Trophoblast cell (in vitro differentiated cells and primary cell): Measurements from ENCODE around the gene ATP8A2.

Experiments used
- DNase-seq, 2 donors: peaks; one replicate each; pipeline ENCODE4 v3.0.0-alpha.2; 2016
- H2AFZ ChIP-seq: 2 replicates; pipeline ENCODE4 v1.6.1; 2013; ENCODE audit warnings: low read length, moderate library complexity, mild to moderate bottlenecking; ENCODE audit not compliant: insufficient read depth, poor library complexity
- H2AK5ac ChIP-seq: 2 replicates; pipeline ENCODE4 v1.6.1; 2013; ENCODE audit warnings: mild to moderate bottlenecking, low read length
- H2BK120ac ChIP-seq: 2 replicates; pipeline ENCODE4 v1.6.1; 2013; ENCODE audit warnings: low read length, mild to moderate bottlenecking, moderate library complexity; ENCODE audit not compliant: insufficient read depth, poor library complexity
- H2BK12ac ChIP-seq: 2 replicates; pipeline ENCODE4 v1.6.1; 2013; ENCODE audit warnings: mild to moderate bottlenecking, low read length, moderate library complexity
- H2BK5ac ChIP-seq: 2 replicates; pipeline ENCODE4 v1.6.1; 2013; ENCODE audit warnings: low read length, low read depth, moderate library complexity, mild to moderate bottlenecking; ENCODE audit not compliant: poor library complexity
- H3K14ac ChIP-seq: 2 replicates; pipeline ENCODE4 v1.6.1; 2013; ENCODE audit warnings: mild to moderate bottlenecking, low read length
- H3K18ac ChIP-seq: 2 replicates; pipeline ENCODE4 v1.6.1; 2013; ENCODE audit warnings: mild to moderate bottlenecking, low read length
- H3K23ac ChIP-seq: 2 replicates; pipeline ENCODE4 v1.6.1; 2013; ENCODE audit warnings: low read length
- H3K27ac ChIP-seq: 2 replicates; pipeline ENCODE4 v1.5.1; 2013; ENCODE audit warnings: low read depth, mild to moderate bottlenecking, inconsistent platforms, low read length, moderate library complexity
- H3K27me3 ChIP-seq: 2 replicates; pipeline ENCODE4 v1.6.1; 2013; ENCODE audit warnings: inconsistent platforms, mild to moderate bottlenecking, low read length, moderate library complexity; ENCODE audit not compliant: insufficient read depth
- H3K36me3 ChIP-seq, 2 experiments: 1 replicate in 1 of 2; 2 replicates in 1 of 2; pipeline ENCODE4 v1.6.1; 2013; ENCODE audit warnings: low read length in 2 of 2, mild to moderate bottlenecking in 2 of 2, moderate library complexity in 1 of 2; ENCODE audit not compliant: insufficient read depth in 2 of 2, control insufficient read depth in 1 of 2
- H3K4ac ChIP-seq: 2 replicates; pipeline ENCODE4 v1.6.1; 2013; ENCODE audit warnings: low read depth, mild to moderate bottlenecking, low read length, moderate library complexity
- H3K4me1 ChIP-seq, 2 experiments: 1 replicate in 1 of 2; 2 replicates in 1 of 2; pipeline ENCODE4 v1.6.1; 2013; ENCODE audit warnings: low read length in 2 of 2, mild to moderate bottlenecking in 2 of 2, moderate library complexity in 1 of 2; ENCODE audit not compliant: insufficient read depth in 2 of 2, control insufficient read depth in 1 of 2
- H3K4me2 ChIP-seq: 2 replicates; pipeline ENCODE4 v1.6.1; 2013; ENCODE audit warnings: inconsistent platforms, mild to moderate bottlenecking, low read length, moderate library complexity
- H3K4me3 ChIP-seq: 2 replicates; pipeline ENCODE4 v1.5.1; 2013; ENCODE audit warnings: mild to moderate bottlenecking, low read depth, low read length, inconsistent platforms
- H3K79me1 ChIP-seq: one replicate; pipeline ENCODE4 v1.6.1; 2013; ENCODE audit warnings: low read length
- H3K79me2 ChIP-seq: 2 replicates; pipeline ENCODE4 v1.6.1; 2013; ENCODE audit warnings: low read length, mild to moderate bottlenecking; ENCODE audit not compliant: control insufficient read depth, insufficient read depth, poor library complexity
- H3K9ac ChIP-seq: 2 replicates; pipeline ENCODE4 v1.6.1; 2013; ENCODE audit warnings: mild to moderate bottlenecking, low read length
- H3K9me3 ChIP-seq: 2 replicates; pipeline ENCODE4 v1.6.1; 2013; ENCODE audit warnings: low read depth, mild to moderate bottlenecking, control low read depth, inconsistent platforms, low read length; ENCODE audit not compliant: insufficient read depth
- H4K12ac ChIP-seq: 2 replicates; pipeline ENCODE4 v1.6.1; 2013; ENCODE audit warnings: low read depth, mild to moderate bottlenecking, low read length, moderate library complexity
- H4K8ac ChIP-seq: 2 replicates; pipeline ENCODE4 v1.6.1; 2013; ENCODE audit warnings: low read depth, mild to moderate bottlenecking, low read length, moderate library complexity
- H4K91ac ChIP-seq: one replicate; pipeline ENCODE4 v1.6.1; 2013; ENCODE audit warnings: low read depth, mild to moderate bottlenecking, low read length, moderate library complexity
- WGBS: extraction: QIAGEN DNeasy Blood & Tissue Kit; methylation state at CpG from one replicate; pipeline ENCODE4 v1.1.7; 2013; ENCODE audit warnings: missing lambda C conversion rate; ENCODE audit not compliant: insufficient read length, insufficient coverage; ENCODE audit errors: extremely low coverage; 5-methylcytosine and 5-hydroxymethylcytosine counted together

The ATP8A2 gene

GRCh38 chr13:25766991-25767390 lies 395.2 kb downstream of the ATP8A2 start:
- Histone ChIP-seq H3K79me1 (no peaks in the 10 kb centered on the region), H3K4me2 (no peak overlapping the region), H3K27me3 (no peaks in the 10 kb centered on the region), H3K9me3 (no peaks in the 10 kb centered on the region), H2AFZ (no peak overlapping the region), H2BK12ac (no peak overlapping the region), H2BK120ac (no peak overlapping the region), H3K4me3 (no peak overlapping the region), H3K4me1 (peaks cover 3 to 4% of the 10 kb centered on the region in 2 experiments), H3K36me3 (no peaks in the 10 kb centered on the region), H4K91ac (no peak overlapping the region), H3K4ac (no peak overlapping the region), H4K8ac (no peak overlapping the region), H3K79me2 (peaks cover 2% of the 10 kb centered on the region), H4K12ac (no peak overlapping the region), H3K18ac (no peak overlapping the region), H3K23ac (no peak overlapping the region), H2AK5ac (no peak overlapping the region), H3K9ac (no peak overlapping the region), H3K27ac (no peak overlapping the region), H3K14ac (no peak overlapping the region), H2BK5ac (no peak overlapping the region)
- DNase-seq: no peak
- no CpG with 5 or more reads among the region's 1 CpG for WGBS

- WGBS: no CpG with 5 or more reads among the region's 4 CpGs
- Histone ChIP-seq H3K4me1 (peaks cover 3 to 4% of the 10 kb centered on the region in 2 experiments), H3K79me1 (no peaks in the 10 kb centered on the region), H4K12ac (no peak overlapping the region), H2AK5ac (no peak overlapping the region), H2BK5ac (no peak overlapping the region), H3K4me2 (no peak overlapping the region), H3K9ac (no peak overlapping the region), H2AFZ (no peak overlapping the region), H3K18ac (no peak overlapping the region), H3K79me2 (peaks cover 2% of the 10 kb centered on the region), H3K27ac (no peak overlapping the region), H2BK12ac (no peak overlapping the region), H3K9me3 (no peaks in the 10 kb centered on the region), H3K14ac (no peak overlapping the region), H3K4me3 (no peak overlapping the region), H4K91ac (no peak overlapping the region), H3K27me3 (no peaks in the 10 kb centered on the region), H2BK120ac (no peak overlapping the region), H3K23ac (no peak overlapping the region), H3K4ac (no peak overlapping the region), H3K36me3 (no peaks in the 10 kb centered on the region), H4K8ac (no peak overlapping the region)
- no peak for DNase-seq
These were observed 396.6 kb downstream of the ATP8A2 start for GRCh38 chr13:25768376-25768775.

- no peak overlapping the region for H2AK5ac ChIP-seq
- peaks cover 3 to 4% of the 10 kb centered on the region in 2 experiments for H3K4me1 ChIP-seq
- H3K27ac ChIP-seq: no peak overlapping the region
- no peaks in the 10 kb centered on the region for H3K27me3 ChIP-seq
- no peaks in the 10 kb centered on the region for H3K9me3 ChIP-seq
- no peak for DNase-seq
- no peaks in the 10 kb centered on the region for H3K36me3 ChIP-seq
- H2BK5ac ChIP-seq: no peak overlapping the region
- no peak overlapping the region for H3K4ac ChIP-seq
- no peak overlapping the region for H4K91ac ChIP-seq
- H3K79me1 ChIP-seq: no peaks in the 10 kb centered on the region
- no peak overlapping the region for H3K4me3 ChIP-seq
- no peak overlapping the region for H3K23ac ChIP-seq
- no peak overlapping the region for H3K14ac ChIP-seq
- no peak overlapping the region for H2AFZ ChIP-seq
- WGBS: no CpG with 5 or more reads among the region's 13 CpGs
- H3K9ac ChIP-seq: no peak overlapping the region
- H4K8ac ChIP-seq: no peak overlapping the region
- H4K12ac ChIP-seq: no peak overlapping the region
- no peak overlapping the region for H2BK120ac ChIP-seq
- H3K79me2 ChIP-seq: peaks cover 2% of the 10 kb centered on the region
- H2BK12ac ChIP-seq: no peak overlapping the region
- H3K4me2 ChIP-seq: no peak overlapping the region
- no peak overlapping the region for H3K18ac ChIP-seq
These were observed 397.1 kb downstream of the ATP8A2 start for GRCh38 chr13:25768838-25769237.

GRCh38 chr13:25770601-25771000 lies 398.8 kb downstream of the ATP8A2 start:
- H3K79me2 ChIP-seq: peaks cover 2% of the 10 kb centered on the region
- WGBS: no CpG with 5 or more reads among the region's 7 CpGs
- no peak overlapping the region for H3K27ac ChIP-seq
- H2BK12ac ChIP-seq: no peak overlapping the region
- no peaks in the 10 kb centered on the region for H3K79me1 ChIP-seq
- no peak overlapping the region for H2BK5ac ChIP-seq
- no peak overlapping the region for H2AK5ac ChIP-seq
- no peak overlapping the region for H3K9ac ChIP-seq
- no peaks in the 10 kb centered on the region for H3K27me3 ChIP-seq
- no peak overlapping the region for H2BK120ac ChIP-seq
- H4K8ac ChIP-seq: no peak overlapping the region
- no peak overlapping the region for H3K4me3 ChIP-seq
- no peak overlapping the region for H3K18ac ChIP-seq
- peak; percentile 40 to 49 for DNase-seq
- no peak overlapping the region for H2AFZ ChIP-seq
- no peak overlapping the region for H3K4me2 ChIP-seq
- no peak overlapping the region for H3K23ac ChIP-seq
- H3K4ac ChIP-seq: no peak overlapping the region
- no peaks in the 10 kb centered on the region for H3K9me3 ChIP-seq
- H3K4me1 ChIP-seq: peaks cover 3 to 4% of the 10 kb centered on the region in 2 experiments
- no peak overlapping the region for H4K91ac ChIP-seq
- H3K36me3 ChIP-seq: no peaks in the 10 kb centered on the region
- H4K12ac ChIP-seq: no peak overlapping the region
- no peak overlapping the region for H3K14ac ChIP-seq
